ENCODE results near the gene ZNF557.
"Not testable (repeated sequence)": the region's sequence is repeated elsewhere in the genome, so short reads cannot be mapped to it uniquely, and the experiment has no call there.

ZNF557 gene

GRCh38 chr19:7063764-7064418 is 5.6 kb upstream of the ZNF557 start:
- Histone ChIP-seq H3K4me1 (ENCODE audit: insufficient read depth, low read length) (no peaks in the 10 kb centered on the region; the same call in 1 of the 2 replicates), H3K9ac (ENCODE audit: low read depth, low read length) (no peak overlapping the region), H3K9me3 (ENCODE audit: control insufficient read depth, insufficient read depth, low read length) (no peaks in the 10 kb centered on the region), H3K36me3 (ENCODE audit: insufficient read depth, low read length) (no peaks in the 10 kb centered on the region)

GRCh38 chr19:7067122-7067521 is 2.4 kb upstream of the ZNF557 start:
- not testable (repeated sequence) for H3K9me3 ChIP-seq (ENCODE audit: control insufficient read depth, insufficient read depth, low read length); H3K4me1 ChIP-seq (ENCODE audit: insufficient read depth, low read length); H3K36me3 ChIP-seq (ENCODE audit: insufficient read depth, low read length); H3K9ac ChIP-seq (ENCODE audit: low read depth, low read length)

DNA sequence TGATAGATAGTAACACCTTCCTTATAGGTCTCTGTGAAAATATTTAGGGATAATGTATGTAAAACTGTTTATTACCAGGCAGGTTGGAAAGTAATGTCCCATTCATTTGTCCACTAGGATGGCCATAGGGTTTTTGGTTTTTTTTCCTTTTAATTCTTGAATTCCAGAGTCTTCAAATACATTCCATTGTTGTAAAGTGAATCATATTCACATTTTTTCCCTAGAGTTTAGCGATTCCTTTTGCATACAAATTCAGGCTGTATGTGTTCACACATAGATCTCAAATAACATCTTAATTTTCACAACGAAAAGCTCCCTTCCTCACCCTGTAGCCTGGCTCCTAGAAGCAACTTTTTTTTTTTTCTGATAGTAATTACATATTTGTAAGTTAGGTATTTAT is 1.8 kb upstream of the ZNF557 start:
- H3K36me3 ChIP-seq (ENCODE audit: insufficient read depth, low read length) = peaks cover 9% of the 10 kb centered on the region
- no peak overlapping the region for H3K9ac ChIP-seq (ENCODE audit: low read depth, low read length)
- H3K9me3 ChIP-seq (ENCODE audit: control insufficient read depth, insufficient read depth, low read length) = no peaks in the 10 kb centered on the region
- no peaks in the 10 kb centered on the region; the same call in 1 of the 2 replicates for H3K4me1 ChIP-seq (ENCODE audit: insufficient read depth, low read length)

DNA sequence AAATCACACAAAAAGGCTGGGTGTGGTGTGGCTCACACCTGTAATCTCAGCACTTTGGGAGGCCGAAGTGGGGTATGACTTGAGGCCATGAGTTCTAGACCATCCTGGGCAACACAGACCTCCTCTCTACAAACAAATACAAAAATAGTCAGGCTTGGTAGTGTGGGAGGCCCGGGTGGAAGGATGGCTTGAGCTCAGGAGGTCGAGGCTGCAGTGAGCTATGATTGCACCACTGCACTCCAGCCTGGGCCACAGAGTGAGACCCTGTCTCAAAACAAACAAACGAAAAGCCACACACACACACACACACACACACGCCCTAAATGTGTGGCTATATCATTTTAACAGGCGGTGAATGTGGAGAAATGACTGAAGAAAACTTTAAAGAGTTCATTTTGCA is 904 bp upstream of the ZNF557 start:
- Histone ChIP-seq H3K9me3 (ENCODE audit: control insufficient read depth, insufficient read depth, low read length) (no peaks in the 10 kb centered on the region), H3K9ac (ENCODE audit: low read depth, low read length) (no peak overlapping the region), H3K4me1 (ENCODE audit: insufficient read depth, low read length) (no peaks in the 10 kb centered on the region; the same call in 1 of the 2 replicates)

GRCh38 chr19:7069904-7070226 is 362 bp downstream of the ZNF557 start:
- Histone ChIP-seq H3K36me3 (ENCODE audit: insufficient read depth, low read length) (peaks cover 16% of the 10 kb centered on the region), H3K9ac (ENCODE audit: low read depth, low read length) (peak overlapping the region; percentile 97), H3K9me3 (ENCODE audit: control insufficient read depth, insufficient read depth, low read length) (no peaks in the 10 kb centered on the region), H3K4me1 (ENCODE audit: insufficient read depth, low read length) (no peaks in the 10 kb centered on the region; the same call in 1 of the 2 replicates)

More for the DNA sequence above, 904 bp upstream of the ZNF557 start:
- H3K36me3 ChIP-seq (ENCODE audit: insufficient read depth, low read length) = peaks cover 14% of the 10 kb centered on the region

- Histone ChIP-seq H3K9ac (ENCODE audit: low read depth, low read length) (no peak overlapping the region), H3K36me3 (ENCODE audit: insufficient read depth, low read length) (peaks cover 38% of the 10 kb centered on the region), H3K9me3 (ENCODE audit: control insufficient read depth, insufficient read depth, low read length) (peaks cover 19% of the 10 kb centered on the region), H3K4me1 (ENCODE audit: insufficient read depth, low read length) (no peaks in the 10 kb centered on the region; the same call in 1 of the 2 replicates)
Measured at GRCh38 chr19:7072541-7072940, 3.0 kb downstream of the ZNF557 start.

GRCh38 chr19:7074705-7075282 is 5.3 kb downstream of the ZNF557 start:
- no peaks in the 10 kb centered on the region for H3K4me1 ChIP-seq (ENCODE audit: insufficient read depth, low read length)
- H3K9ac ChIP-seq (ENCODE audit: low read depth, low read length) = no peak overlapping the region
- peaks cover 38% of the 10 kb centered on the region for H3K9me3 ChIP-seq (ENCODE audit: control insufficient read depth, insufficient read depth, low read length)
- H3K36me3 ChIP-seq (ENCODE audit: insufficient read depth, low read length) = peaks cover 53% of the 10 kb centered on the region

DNA sequence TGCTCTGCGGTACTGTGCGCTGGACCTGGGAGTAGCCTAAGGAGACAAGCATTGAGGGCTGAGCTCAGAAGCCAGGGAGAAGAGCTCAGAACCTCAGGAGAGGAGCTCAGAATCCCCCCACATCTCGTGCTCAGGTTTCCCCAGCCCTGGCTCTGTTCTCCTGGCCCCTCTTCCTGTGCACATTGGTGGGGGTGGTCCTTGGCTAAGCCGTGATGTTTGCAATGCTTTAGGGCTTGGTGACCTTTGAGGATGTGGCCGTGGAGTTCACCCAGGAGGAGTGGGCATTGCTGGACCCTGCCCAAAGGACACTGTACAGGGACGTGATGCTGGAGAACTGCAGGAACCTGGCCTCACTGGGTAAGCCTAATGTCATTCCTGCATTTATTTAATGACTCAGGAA is 6.6 kb downstream of the ZNF557 start:
- no peak overlapping the region for H3K9ac ChIP-seq (ENCODE audit: low read depth, low read length)
- H3K9me3 ChIP-seq (ENCODE audit: control insufficient read depth, insufficient read depth, low read length) = peaks cover 50% of the 10 kb centered on the region
- peaks cover 66% of the 10 kb centered on the region for H3K36me3 ChIP-seq (ENCODE audit: insufficient read depth, low read length)
- H3K4me1 ChIP-seq (ENCODE audit: insufficient read depth, low read length) = no peaks in the 10 kb centered on the region

DNA sequence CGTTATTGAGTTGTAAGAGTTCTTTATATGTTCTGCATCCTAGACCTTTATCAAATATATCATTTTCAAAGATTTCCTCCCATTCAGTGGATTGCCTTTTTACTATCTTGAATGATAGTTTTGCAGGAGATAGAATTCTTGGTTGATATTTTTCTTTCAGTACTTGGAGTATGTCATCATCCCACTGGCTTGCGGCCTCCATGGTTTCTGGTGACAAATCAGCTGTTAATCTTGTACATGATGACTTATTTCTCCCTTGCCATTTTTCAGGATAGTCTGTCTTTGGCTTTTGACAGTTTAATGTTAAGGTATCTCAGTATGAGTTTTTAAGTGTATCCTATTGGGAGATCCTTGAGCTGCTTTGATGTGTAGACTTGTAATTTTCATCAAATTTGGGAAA is 8.5 kb downstream of the ZNF557 start:
- Histone ChIP-seq H3K9me3 (ENCODE audit: control insufficient read depth, insufficient read depth, low read length) (peaks cover 66% of the 10 kb centered on the region), H3K4me1 (ENCODE audit: insufficient read depth, low read length) (no peaks in the 10 kb centered on the region), H3K36me3 (ENCODE audit: insufficient read depth, low read length) (peaks cover 72% of the 10 kb centered on the region), H3K9ac (ENCODE audit: low read depth, low read length) (no peak overlapping the region)

- Histone ChIP-seq H3K9ac (ENCODE audit: low read depth, low read length) (no peak overlapping the region), H3K4me1 (ENCODE audit: insufficient read depth, low read length) (no peaks in the 10 kb centered on the region), H3K9me3 (ENCODE audit: control insufficient read depth, insufficient read depth, low read length) (peaks cover 79% of the 10 kb centered on the region), H3K36me3 (ENCODE audit: insufficient read depth, low read length) (peaks cover 60% of the 10 kb centered on the region)
Measured at GRCh38 chr19:7083076-7083956, 13.8 kb downstream of the ZNF557 start.

DNA sequence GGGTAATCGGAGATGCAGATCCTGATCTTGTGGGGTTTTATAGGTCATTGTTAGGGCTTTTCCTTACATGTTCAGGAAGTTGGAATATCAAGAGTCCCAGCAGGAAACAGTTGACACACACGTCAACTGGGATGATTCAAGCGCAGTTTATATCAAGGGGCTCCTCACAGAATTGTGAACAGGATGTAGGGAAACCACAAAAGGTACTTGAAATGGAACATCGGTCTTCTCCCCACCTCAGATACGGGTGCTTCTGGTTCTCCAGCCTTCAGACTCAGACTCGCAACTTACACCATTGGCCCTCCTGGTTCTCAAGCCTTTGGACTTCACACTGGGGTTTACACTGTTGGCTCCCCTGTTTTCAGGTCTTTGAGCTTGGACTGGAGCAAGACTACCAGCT is 19.5 kb downstream of the ZNF557 start:
- Histone ChIP-seq H3K9me3 (ENCODE audit: control insufficient read depth, insufficient read depth, low read length) (peaks cover 34% of the 10 kb centered on the region), H3K36me3 (ENCODE audit: insufficient read depth, low read length) (peaks cover 18% of the 10 kb centered on the region), H3K4me1 (ENCODE audit: insufficient read depth, low read length) (no peaks in the 10 kb centered on the region), H3K9ac (ENCODE audit: low read depth, low read length) (no peak overlapping the region)

DNA sequence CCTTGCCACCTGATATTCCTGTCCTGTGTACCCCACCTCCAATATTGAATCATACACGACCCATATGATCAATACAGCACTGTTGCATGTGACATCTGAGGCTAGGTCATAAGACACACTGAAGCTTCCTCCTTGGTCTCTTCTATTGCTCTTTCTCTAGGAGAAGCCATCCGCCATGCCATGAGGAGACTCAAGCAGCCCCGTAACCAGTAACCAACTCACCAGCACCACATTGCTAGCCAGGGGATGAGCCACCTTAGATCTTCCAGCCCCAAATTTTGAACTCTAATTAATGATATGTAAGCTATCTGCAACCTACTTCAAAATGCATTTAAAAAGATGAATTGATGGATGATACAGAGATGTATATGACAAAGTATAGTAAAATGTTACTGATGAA is 28.6 kb downstream of the ZNF557 start:
- peak overlapping the region; percentile 94; the same call in 1 of the 2 replicates for H3K9ac ChIP-seq (ENCODE audit: low read depth, low read length)
- H3K36me3 ChIP-seq (ENCODE audit: insufficient read depth, low read length) = peaks cover 6% of the 10 kb centered on the region; the same call in 1 of the 2 replicates
- H3K4me1 ChIP-seq (ENCODE audit: insufficient read depth, low read length) = no peaks in the 10 kb centered on the region
- H3K9me3 ChIP-seq (ENCODE audit: control insufficient read depth, insufficient read depth, low read length) = peaks cover 4% of the 10 kb centered on the region; the same call in 1 of the 2 replicates

DNA sequence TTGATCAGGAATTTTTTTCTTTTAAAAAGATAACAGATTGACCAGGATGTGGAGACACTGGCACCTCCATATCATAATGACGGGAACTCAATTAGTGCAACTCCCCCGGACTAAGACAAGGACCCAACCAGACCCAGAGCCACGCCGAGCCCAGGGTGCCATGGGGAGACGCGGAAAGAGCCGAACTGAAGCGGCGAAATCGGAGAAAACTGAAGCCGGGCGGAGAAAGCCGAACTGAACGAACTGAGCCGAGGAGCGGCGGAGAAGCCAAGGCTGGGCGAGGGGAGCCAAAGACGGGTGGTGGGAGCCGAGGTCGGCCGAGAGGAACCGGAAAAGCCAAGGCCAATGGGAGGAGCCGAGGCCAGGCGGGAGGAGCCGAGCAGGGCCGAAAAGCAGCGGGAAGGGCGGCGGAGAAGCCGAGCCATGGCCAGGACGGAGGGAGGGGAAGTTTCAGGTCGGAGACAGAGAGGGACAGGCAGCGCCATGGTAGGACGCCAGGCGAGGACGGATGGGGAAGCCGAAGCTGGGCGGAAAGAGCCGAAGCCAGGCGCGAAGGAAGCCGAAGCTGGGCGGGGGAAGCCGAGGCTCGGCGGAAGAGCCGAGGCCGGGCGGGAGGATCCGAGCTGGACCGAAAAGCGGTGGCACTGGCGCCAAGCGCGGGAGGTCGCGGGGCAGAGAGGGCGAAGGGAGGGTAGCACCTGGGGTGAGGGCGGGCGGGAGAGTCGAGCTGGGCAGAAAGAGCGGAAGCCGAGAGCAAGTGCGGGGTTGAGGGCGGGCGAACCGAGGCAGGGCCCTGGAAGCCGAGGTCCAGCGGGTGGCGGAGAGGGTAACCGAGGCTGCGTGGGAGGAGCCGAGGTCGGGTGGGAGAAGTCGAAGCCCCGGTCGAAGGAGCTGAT is 29.4 kb downstream of the ZNF557 start:
- H3K4me1 ChIP-seq (ENCODE audit: insufficient read depth, low read length) = no peaks in the 10 kb centered on the region
- peaks cover 4% of the 10 kb centered on the region; the same call in 1 of the 2 replicates for H3K9me3 ChIP-seq (ENCODE audit: control insufficient read depth, insufficient read depth, low read length)
- peak overlapping the region; percentile 94 for H3K9ac ChIP-seq (ENCODE audit: low read depth, low read length)
- peaks cover 6% of the 10 kb centered on the region; the same call in 1 of the 2 replicates for H3K36me3 ChIP-seq (ENCODE audit: insufficient read depth, low read length)

GRCh38 chr19:7099597-7099921 is 30.1 kb downstream of the ZNF557 start:
- H3K9me3 ChIP-seq (ENCODE audit: control insufficient read depth, insufficient read depth, low read length) = peaks cover 4% of the 10 kb centered on the region; the same call in 1 of the 2 replicates
- no peaks in the 10 kb centered on the region for H3K4me1 ChIP-seq (ENCODE audit: insufficient read depth, low read length)
- peak overlapping the region; percentile 94; the same call in 1 of the 2 replicates for H3K9ac ChIP-seq (ENCODE audit: low read depth, low read length)
- H3K36me3 ChIP-seq (ENCODE audit: insufficient read depth, low read length) = peaks cover 6% of the 10 kb centered on the region; the same call in 1 of the 2 replicates
